NB4 (cell line): ENCODE results near the gene MYO18A.

Experiments
- DNase-seq: peaks from one replicate; pipeline ENCODE4 v3.0.0; 2010; ENCODE audit warnings: low read depth
- H3K4me3 ChIP-seq: one replicate; pipeline ENCODE4 v1.5.1; 2011; ENCODE audit warnings: mild to moderate bottlenecking, low read depth, low read length, moderate library complexity
- CTCF ChIP-seq: IDR thresholded peaks from one replicate; pipeline ENCODE4 v1.5.1; 2012; ENCODE audit warnings: low read depth, low read length
- MYC ChIP-seq: IDR thresholded peaks from 2 replicates; pipeline ENCODE4 v1.6.1; 2011; ENCODE audit warnings: low read depth, low read length
- POLR2A ChIP-seq: IDR thresholded peaks from 2 replicates; pipeline ENCODE4 v1.6.1; 2011; ENCODE audit warnings: mild to moderate bottlenecking; ENCODE audit not compliant: insufficient read length; ENCODE audit errors: extremely low read depth
- TF ChIP-seq, protein P1 (sequence below): IDR thresholded peaks from 2 replicates; pipeline ENCODE4 v1.6.1; 2011; ENCODE audit warnings: low read depth, low read length

Gene MYO18A

GRCh38 chr17:29080965-29081364, 99.2 kb downstream of the MYO18A start:
- no peak for DNase-seq
- H3K4me3 ChIP-seq, result no peak overlapping the region
- TF ChIP-seq POLR2A (no peak), CTCF (no peak), MYC (no peak)
- TF ChIP-seq, protein P1, sequence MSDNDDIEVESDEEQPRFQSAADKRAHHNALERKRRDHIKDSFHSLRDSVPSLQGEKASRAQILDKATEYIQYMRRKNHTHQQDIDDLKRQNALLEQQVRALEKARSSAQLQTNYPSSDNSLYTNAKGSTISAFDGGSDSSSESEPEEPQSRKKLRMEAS, result no peak

DNA sequence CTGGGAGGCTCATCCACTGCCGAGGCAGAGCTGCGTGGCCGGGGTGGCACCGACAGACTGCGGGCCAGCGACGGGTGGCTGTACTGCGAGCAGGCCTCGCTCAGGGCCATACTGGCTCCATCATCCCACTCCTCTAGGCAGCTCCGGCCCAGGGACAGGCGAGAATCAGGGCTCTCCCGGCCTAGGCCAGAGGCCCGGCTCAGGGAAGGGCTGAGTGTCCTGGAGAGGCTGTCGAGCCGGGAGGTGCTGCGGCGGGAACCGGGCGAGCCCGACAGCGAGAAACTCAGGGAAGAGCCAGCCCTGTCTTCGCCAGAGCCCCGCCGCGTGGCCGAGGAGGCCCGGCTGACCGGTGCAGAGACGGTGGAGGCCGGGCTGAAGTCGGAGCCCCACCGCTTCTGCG, 99.9 kb downstream of the MYO18A start:
- TF ChIP-seq POLR2A, result no peak
- TF ChIP-seq, protein P1, result no peak
- no peak for TF ChIP-seq CTCF
- no peak for TF ChIP-seq MYC
- DNase-seq, result no peak

DNA sequence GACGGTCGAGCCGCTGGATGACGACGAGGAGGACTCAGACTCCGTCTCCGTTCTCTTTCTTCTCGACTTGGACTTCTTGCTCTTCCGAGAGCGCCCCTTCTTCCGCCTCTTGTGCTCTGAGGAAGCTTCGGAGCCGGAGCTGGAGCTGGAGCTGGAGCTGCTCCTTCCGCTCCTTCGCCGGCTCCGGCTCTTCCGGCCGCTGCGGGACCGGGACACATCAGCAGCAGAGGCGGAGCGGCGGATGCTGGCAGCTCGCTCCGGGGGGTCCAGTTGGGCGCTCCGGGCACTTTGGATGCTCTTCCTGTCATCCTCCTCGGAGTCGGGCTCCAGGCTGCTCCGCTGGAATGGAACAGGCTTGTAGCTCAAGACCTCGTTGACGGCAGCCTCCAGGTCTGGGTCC, 100.3 kb downstream of the MYO18A start:
- no peak for TF ChIP-seq CTCF
- TF ChIP-seq, protein P1, result no peak
- TF ChIP-seq POLR2A, result no peak
- TF ChIP-seq MYC, result no peak
- DNase-seq, result no peak
- H3K4me3 ChIP-seq, result no peak overlapping the region

More for the DNA sequence above, 99.9 kb downstream of the MYO18A start:
- H3K4me3 ChIP-seq, result no peak overlapping the region

DNA sequence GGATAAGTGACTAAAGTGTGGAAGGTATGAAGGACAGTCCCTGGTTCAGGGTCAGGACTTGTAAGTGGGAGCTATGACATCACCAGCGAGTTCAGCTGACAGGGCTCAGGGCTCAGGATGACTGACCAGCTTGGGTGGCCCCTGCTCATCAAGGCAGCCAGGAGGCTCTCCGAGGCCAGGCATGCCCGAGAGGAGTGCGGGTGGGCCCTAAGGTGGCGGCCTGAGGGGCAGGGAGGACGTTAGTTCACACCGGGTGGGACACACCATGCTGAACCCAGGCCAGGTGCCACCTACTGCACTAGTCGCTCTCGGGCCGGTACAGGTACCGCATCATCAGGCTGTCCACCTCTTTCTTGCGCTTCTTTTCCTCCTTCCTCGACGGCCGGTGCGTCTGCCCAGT, 100.8 kb downstream of the MYO18A start:
- H3K4me3 ChIP-seq, result no peak overlapping the region
- no peak for DNase-seq
- TF ChIP-seq POLR2A, result no peak
- no peak for TF ChIP-seq CTCF
- no peak for TF ChIP-seq MYC
- TF ChIP-seq, protein P1, result no peak

DNA sequence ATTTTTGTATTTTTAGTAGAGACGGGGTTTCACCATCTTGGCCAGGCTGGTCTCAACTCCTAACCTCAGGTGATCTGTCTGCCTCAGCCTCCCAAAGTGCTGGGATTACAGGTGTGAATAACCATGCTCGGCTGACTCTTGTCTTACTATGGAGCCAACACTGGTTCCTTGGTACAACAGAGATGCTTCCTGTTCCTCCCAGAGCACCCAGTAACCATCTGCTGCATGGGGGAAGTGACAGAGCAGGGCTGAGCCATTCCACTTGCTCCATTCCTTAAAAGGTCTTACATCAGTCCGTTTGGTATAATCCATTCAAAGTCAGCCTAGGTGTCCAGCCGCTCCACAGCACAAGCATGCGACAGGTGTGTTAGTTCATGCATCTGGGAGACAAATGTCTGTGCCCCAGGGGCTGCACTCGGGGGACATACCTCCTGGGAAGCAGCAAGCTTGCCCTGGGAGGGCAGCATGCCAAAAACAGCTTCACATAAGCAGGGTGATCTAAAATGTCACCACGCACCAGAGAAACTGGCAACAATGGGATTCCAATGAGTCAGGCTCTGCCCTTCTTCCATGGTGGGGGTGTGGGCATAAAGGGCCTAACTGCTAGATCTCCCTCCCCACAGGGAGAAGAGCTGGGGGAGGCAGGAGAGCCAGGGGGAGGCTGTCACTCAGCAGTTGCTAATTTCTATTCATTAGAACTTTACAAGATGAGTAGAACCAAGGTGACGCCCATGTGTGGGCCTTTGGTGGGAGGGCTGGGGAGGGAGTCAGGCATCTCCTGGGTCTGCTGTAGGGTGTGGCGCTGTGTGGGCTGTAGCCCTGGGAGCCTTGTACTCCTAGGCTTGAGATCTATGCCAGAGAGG, 101.8 kb downstream of the MYO18A start:
- no peak overlapping the region for H3K4me3 ChIP-seq
- DNase-seq, result no peak
- TF ChIP-seq, protein P1, result no peak
- TF ChIP-seq CTCF (no peak), MYC (no peak), POLR2A (no peak)
